Ovary (tissue), 3 donors: ENCODE measurements around the gene TMUB1.

Source experiments
- EP300 ChIP-seq: sonication (generic); formaldehyde crosslinking; IDR thresholded peaks from one replicate; pipeline ENCODE4 v1.6.1; 2017; ENCODE audit warnings: antibody characterized with exemption
- TF ChIP-seq, protein P1 (sequence below), 3 donors: fragments of 450-650 bp in 2 of 3; fragments of 200-600 bp in 1 of 3; IDR thresholded peaks; one replicate each; pipeline versions ENCODE4 v1.5.1 to v1.8.0; 2016 to 2022; ENCODE audit warnings: antibody characterized with exemption in 3 of 3, mild to moderate bottlenecking in 1 of 3
- donor health status: DM: no; HTN: no; CAD: no.

DNA sequence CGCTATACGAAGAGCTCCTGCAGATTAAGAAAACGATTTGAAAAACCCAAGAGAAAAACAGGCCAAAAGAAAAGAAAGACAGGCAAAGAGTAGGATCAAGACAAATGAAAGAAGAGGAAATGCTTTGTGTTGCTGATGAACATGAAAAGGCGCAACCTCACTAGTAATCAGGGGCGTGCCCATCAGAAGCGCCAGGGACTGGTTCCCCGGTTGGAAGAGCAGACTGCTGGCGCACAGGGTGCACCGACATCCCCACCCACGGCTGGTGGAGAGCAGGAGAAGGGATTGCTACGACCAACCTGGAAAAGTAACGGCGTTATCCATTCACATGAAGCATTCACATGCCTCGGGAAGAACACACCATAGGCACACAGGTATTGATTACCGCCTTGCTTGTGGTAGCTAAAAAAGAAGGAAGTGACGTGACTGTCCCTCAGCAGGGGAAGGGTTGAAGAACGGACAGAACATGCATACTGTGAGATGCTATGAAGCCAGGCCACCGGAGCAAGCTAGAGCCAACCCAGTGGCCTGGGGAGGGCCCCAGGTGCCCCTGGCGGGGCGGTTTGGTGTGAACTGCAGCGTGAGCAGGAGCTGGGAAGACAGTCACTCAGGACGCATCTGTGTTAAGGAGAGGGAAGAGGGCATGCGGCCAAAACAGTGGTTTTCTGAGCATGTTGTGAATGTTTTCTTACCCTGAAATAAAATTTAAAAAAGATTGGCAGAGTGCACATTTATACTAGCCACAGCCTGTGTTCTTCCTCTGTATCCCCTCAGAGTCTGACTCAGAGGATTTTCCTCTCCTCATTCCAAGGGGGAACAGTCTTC, 21.3 kb upstream of the TMUB1 start:
- no peak for TF ChIP-seq EP300
- TF ChIP-seq, protein P1, sequence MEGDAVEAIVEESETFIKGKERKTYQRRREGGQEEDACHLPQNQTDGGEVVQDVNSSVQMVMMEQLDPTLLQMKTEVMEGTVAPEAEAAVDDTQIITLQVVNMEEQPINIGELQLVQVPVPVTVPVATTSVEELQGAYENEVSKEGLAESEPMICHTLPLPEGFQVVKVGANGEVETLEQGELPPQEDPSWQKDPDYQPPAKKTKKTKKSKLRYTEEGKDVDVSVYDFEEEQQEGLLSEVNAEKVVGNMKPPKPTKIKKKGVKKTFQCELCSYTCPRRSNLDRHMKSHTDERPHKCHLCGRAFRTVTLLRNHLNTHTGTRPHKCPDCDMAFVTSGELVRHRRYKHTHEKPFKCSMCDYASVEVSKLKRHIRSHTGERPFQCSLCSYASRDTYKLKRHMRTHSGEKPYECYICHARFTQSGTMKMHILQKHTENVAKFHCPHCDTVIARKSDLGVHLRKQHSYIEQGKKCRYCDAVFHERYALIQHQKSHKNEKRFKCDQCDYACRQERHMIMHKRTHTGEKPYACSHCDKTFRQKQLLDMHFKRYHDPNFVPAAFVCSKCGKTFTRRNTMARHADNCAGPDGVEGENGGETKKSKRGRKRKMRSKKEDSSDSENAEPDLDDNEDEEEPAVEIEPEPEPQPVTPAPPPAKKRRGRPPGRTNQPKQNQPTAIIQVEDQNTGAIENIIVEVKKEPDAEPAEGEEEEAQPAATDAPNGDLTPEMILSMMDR (IDR thresholded peaks at IDR 0.05) = no peak
